A549 treated with CpdA at 1 μM for 4 hours (cell line): Measurements from ENCODE around the gene GRB2. TPM values are rescaled to one million over a fixed set of nuclear protein-coding genes. Genes with fewer than 3 reads are reported as not detected.

ENCODE experiments used
- total RNA-seq: library from RNA; stranded (reverse); fragments of 200-300 nt; extraction: Qiagen RNA extraction; gene quantifications from 5 replicates; pipeline ENCODE4 v1.2.3, GENCODE V29; 2022; ENCODE audit warnings: low read depth

The GRB2 gene
- total RNA-seq = 94.4 to 114 TPM (median 98.5 TPM) in 5 replicates

DNA sequence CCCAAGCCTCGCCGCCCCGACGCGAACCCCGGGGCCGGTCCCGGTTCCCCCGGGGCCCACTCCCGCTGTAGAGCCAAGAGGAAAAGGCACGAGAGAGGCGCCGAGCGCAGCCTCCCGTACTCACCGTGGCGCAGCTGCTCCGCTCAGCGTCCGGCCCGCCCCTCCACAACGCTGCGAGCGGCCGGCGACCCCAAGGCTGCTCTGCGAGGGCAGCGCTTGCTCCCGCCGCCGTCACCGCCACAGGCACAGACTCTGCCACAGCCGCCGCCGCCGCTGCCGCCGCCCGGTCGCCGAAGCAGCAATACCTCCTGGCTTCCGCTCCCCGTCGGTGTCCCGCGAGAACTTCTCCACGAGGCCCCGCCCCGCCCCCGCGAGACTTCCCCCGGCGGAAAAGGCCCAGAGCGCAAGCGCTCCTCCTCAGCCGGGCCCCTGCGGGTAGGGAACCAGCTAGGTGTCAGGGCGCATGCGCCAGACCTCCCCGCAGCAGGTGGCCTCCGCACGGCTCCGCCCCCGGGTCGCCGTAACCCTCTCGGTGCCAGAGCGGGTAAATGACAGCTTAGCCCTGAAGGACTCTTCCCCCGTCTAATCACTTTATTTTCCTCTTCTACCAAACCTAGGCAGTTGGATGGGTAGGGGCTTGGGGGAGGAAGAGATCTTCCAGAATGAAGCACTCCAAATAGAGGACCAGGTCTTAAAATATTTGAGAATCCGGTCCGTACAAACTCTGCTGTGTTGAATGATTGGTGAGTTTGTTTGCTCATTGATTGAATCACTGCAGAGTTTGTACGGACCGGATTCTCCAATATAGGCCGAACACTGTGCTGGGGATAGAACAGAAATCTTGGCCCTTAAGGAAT is at the start of gene GRB2:
GRB2 (minus strand) TSS at position 314 of the 857 bp plus-strand sequence. CDS start 12,050 bp downstream, outside the sequence.

DNA sequence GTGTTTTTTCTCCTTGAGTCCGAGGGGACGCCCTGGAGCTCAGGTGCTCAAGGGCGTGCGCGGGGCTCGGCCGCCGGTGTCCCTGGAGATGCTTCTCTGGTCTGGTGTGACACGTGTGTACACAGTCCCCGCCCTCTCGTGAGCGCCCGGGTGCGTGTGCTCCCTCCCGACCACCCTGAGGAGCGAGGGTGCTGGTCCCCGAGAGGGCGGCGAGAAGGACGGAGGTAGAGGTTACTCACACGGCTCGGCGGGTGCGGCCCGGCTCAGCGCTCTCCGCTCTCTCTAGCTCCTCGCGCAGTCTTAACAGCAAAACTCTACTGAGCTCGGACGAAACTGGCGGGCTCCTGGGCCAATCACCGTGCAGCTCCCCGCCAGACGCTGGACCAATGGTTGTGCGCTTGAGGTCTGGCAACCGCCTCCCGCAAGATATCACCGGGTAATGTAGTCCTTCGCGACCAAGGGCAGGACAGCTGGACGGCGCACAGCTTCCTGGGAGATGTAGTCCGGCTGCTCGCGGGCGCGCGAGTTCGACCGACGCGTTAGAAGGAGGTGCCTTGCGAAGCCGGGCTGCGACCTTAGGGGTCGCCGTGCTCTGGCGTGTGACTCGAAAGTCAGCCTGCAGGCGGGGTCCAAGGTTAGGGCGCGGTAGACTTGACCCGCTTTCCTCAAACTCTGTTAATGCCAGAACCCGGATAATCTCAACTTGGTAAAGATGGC is 116.2 kb downstream of the GRB2 start, which contains the start of gene SLC25A19:
SLC25A19 (minus strand) TSS at position 319 of the 717 bp plus-strand sequence. CDS start 2,669 bp downstream, outside the sequence.

DNA sequence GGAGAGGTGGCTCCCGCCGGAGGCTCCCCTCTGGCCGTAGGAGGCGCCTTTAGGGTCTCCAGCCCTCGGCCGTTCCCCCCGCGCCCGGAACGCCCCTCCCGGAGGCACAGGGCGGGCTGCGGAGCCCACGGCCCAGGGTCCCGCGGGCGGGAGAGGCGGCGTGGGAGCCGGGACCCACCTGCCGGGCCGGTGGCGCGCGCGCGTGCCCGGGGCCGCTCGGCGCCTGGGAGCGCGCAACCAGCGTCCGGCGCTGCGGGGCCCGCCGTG is 134.6 kb downstream of the GRB2 start, which contains the start of gene MIF4GD:
MIF4GD (minus strand) TSS at position 266 of the 267 bp plus-strand sequence. CDS start 1,036 bp downstream, outside the sequence.

Other genes with a start within 250 kb of the GRB2 start
- 351 to 397 TPM (median 381 TPM) in 5 replicates for gene SUMO2, start 222.7 kb downstream of the GRB2 start, total RNA-seq
- 97.9 to 115 TPM (median 108 TPM) in 5 replicates for gene NUP85, start 200.0 kb downstream of the GRB2 start, total RNA-seq
- gene GGA3, start 144.1 kb downstream of the GRB2 start, total RNA-seq = 25.0 to 33.0 TPM (median 28.9 TPM) in 5 replicates
- 146 to 185 TPM (median 183 TPM) in 5 replicates for gene MRPS7, start 143.8 kb downstream of the GRB2 start, total RNA-seq
- 30.1 to 36.9 TPM (median 36.0 TPM) in 5 replicates for gene MIF4GD, start 134.4 kb downstream of the GRB2 start, total RNA-seq
- gene SLC25A19, start 116.2 kb downstream of the GRB2 start, total RNA-seq = 17.6 to 24.7 TPM (median 22.9 TPM) in 5 replicates
- 39.9 to 52.6 TPM (median 48.8 TPM) in 5 replicates for gene TMEM94, start 51.0 kb upstream of the GRB2 start, total RNA-seq
- gene CASKIN2, start 109.9 kb upstream of the GRB2 start, total RNA-seq = 8.6 to 12.2 TPM (median 9.9 TPM) in 5 replicates
- 27.8 to 51.0 TPM (median 44.6 TPM) in 5 replicates for gene TSEN54, start 110.8 kb upstream of the GRB2 start, total RNA-seq
- gene LLGL2, start 120.0 kb upstream of the GRB2 start, total RNA-seq = 16.8 to 30.9 TPM (median 26.3 TPM) in 5 replicates
- 38.9 to 58.8 TPM (median 48.5 TPM) in 5 replicates for gene MYO15B, start 182.1 kb upstream of the GRB2 start, total RNA-seq
- 0.43 to 0.81 TPM (median 0.52 TPM) in 5 replicates for gene SMIM5, start 227.8 kb upstream of the GRB2 start, total RNA-seq